Transverse colon (tissue), 4 donors: ENCODE results near the gene CNTD1. TPM values are rescaled to one million over a fixed set of nuclear protein-coding genes. Genes with fewer than 3 reads are reported as not detected.

Experiments
- DNase-seq: peaks from one replicate; pipeline ENCODE4 v3.0.0-alpha.2; 2019
- H3K27ac ChIP-seq, 4 donors: fragments of 200-600 bp; sonication (generic); 2 replicates each; pipeline ENCODE4 v1.5.1; 2016 to 2018; ENCODE audit warnings: inconsistent platforms in 4 of 4
- H3K27me3 ChIP-seq: fragments of 200-600 bp; sonication (generic); 2 replicates; pipeline ENCODE4 v1.5.1; 2017; ENCODE audit warnings: inconsistent platforms
- H3K36me3 ChIP-seq, 4 donors: fragments of 200-600 bp; sonication (generic); 2 replicates each; pipeline ENCODE4 v1.5.1; 2017 to 2019; ENCODE audit warnings: inconsistent platforms in 4 of 4
- H3K4me1 ChIP-seq, 4 donors: fragments of 200-600 bp; sonication (generic); 2 replicates each; pipeline ENCODE4 v1.5.1; 2017 to 2020; ENCODE audit warnings: inconsistent platforms in 4 of 4
- H3K4me3 ChIP-seq, 4 donors: fragments of 200-600 bp; sonication (generic); 1 replicate in 1 of 4; 2 replicates in 3 of 4; pipeline versions ENCODE4 v1.5.1 to v1.6.1; 2017 to 2019; ENCODE audit warnings: inconsistent platforms in 4 of 4
- H3K9me3 ChIP-seq, 2 donors: fragments of 200-600 bp; sonication (generic); 2 replicates each; pipeline ENCODE4 v1.5.1; 2017 to 2019; ENCODE audit warnings: inconsistent platforms in 2 of 2
- EP300 ChIP-seq: sonication (generic); formaldehyde crosslinking; IDR thresholded peaks from one replicate; pipeline ENCODE4 v1.6.1; 2017; ENCODE audit warnings: antibody characterized with exemption, low read depth
- POLR2A ChIP-seq: fragments of 450-650 bp; IDR thresholded peaks from one replicate; pipeline ENCODE4 v1.6.1; 2016; ENCODE audit warnings: antibody characterized with exemption, mild to moderate bottlenecking, moderate library complexity
- POLR2AphosphoS5 ChIP-seq, 3 donors: sonication (generic); formaldehyde crosslinking; IDR thresholded peaks; one replicate each; pipeline ENCODE4 v1.6.1; 2016; ENCODE audit warnings: antibody characterized with exemption in 3 of 3
- WGBS, 2 donors: methylation state at CpG; one replicate each; pipeline ENCODE4 v1.1.5; 2018; ENCODE audit warnings: low coverage in 1 of 2; 5-methylcytosine and 5-hydroxymethylcytosine counted together
- in situ Hi-C, 4 donors: fragments of 200-750 bp; cut with MboI; loops; one replicate each; pipeline versions ENCODE4 v1.15.0 to v1.15.1; 2017; ENCODE audit warnings: low sequenced_read_pairs in 3 of 4, low pct_ligation_motif_present in 1 of 4, low pct_unique_long_range_greater_than_20kb in 1 of 4
- intact Hi-C: fragments of 100-400 bp; cut with DNase I; formaldehyde crosslinking; loops from one replicate; pipeline ENCODE4 v1.15.1; 2023; ENCODE audit warnings: low total_unique reads
- total RNA-seq, 4 donors: library from RNA; depleted of rRNA; stranded (reverse); fragments of >200 nt; gene quantifications; one replicate each; pipeline ENCODE4 v1.1.0, GENCODE V29; 2016
- TF ChIP-seq, protein P1 (sequence below), 5 experiments: fragments of 200-600 bp in 3 of 5; fragments of 450-650 bp in 2 of 5; sonication (generic) in 3 of 5; IDR thresholded peaks; 1 replicate in 2 of 5; 2 replicates in 3 of 5; pipeline ENCODE4 v1.5.1; 2016 to 2017; ENCODE audit warnings: antibody characterized with exemption in 5 of 5, inconsistent platforms in 3 of 5, mild to moderate bottlenecking in 2 of 5, moderate library complexity in 1 of 5

Gene CNTD1, protein sequence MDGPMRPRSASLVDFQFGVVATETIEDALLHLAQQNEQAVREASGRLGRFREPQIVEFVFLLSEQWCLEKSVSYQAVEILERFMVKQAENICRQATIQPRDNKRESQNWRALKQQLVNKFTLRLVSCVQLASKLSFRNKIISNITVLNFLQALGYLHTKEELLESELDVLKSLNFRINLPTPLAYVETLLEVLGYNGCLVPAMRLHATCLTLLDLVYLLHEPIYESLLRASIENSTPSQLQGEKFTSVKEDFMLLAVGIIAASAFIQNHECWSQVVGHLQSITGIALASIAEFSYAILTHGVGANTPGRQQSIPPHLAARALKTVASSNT
- total RNA-seq: 1 to 10 TPM in 1 of 4 donors, under 1 TPM in 1, not detected in 2; 0.48 to 1.5 TPM

DNA sequence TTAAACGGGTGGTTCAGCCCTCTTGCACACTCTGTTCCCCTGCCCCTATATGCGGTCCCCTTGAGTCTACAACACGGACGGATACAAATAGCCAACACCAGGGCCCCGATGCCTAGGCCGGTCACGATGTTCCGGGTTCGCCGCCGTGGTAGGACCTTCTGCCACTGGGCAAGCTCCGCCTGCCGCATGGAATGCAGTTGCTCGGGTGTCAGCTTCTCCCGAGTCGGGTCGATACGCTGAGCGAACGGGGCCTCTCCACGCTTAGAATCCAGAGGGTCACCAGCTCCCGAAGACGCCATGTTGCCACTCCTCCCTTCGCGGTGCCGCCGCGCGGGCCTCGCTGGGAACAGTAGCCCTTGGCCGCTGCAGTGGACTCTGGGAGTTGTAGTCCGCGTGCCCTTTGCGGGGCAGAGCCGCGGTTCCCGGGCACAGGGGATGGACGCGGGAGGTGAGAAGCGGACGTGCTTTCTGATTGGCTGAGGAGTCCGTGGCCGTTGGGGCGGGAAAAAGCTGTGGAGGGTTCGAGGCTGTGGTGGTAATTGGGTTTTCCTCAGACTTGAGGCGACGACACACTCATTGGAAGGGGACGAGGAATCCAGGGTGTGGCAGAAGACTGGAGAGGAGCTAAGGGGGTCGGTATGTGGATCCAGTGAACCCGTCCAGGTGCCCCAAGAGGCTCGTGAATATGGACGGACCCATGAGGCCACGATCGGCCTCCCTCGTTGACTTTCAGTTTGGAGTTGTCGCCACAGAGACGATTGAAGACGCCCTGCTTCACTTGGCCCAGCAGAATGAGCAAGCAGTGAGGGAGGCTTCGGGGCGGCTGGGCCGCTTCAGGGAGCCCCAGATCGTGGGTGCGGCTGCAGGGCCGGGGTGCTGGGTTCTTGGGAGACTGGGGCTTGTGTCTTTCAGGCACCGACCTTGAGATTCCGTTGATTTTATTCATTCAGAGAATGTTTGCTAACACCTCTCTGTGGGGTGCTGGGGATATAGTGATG lies at the start of gene CNTD1, which contains the start of gene COA3:
TSS of gene CNTD1 (plus strand) at position 479 of the 998 bp plus-strand sequence. CDS start at position 686, 207 bp downstream.
TSS of gene COA3 (minus strand) at position 322 of the 998 bp plus-strand sequence. CDS start at position 299, 23 bp downstream.
- no peaks in the 10 kb centered on the region for H3K27me3 ChIP-seq
- 49% methylated on average over 35 of the region's 66 CpGs; no CpG with 5 or more reads in 1 of the 2 donors for WGBS, 2 donors
- intact Hi-C loops: no loop called here

DNA sequence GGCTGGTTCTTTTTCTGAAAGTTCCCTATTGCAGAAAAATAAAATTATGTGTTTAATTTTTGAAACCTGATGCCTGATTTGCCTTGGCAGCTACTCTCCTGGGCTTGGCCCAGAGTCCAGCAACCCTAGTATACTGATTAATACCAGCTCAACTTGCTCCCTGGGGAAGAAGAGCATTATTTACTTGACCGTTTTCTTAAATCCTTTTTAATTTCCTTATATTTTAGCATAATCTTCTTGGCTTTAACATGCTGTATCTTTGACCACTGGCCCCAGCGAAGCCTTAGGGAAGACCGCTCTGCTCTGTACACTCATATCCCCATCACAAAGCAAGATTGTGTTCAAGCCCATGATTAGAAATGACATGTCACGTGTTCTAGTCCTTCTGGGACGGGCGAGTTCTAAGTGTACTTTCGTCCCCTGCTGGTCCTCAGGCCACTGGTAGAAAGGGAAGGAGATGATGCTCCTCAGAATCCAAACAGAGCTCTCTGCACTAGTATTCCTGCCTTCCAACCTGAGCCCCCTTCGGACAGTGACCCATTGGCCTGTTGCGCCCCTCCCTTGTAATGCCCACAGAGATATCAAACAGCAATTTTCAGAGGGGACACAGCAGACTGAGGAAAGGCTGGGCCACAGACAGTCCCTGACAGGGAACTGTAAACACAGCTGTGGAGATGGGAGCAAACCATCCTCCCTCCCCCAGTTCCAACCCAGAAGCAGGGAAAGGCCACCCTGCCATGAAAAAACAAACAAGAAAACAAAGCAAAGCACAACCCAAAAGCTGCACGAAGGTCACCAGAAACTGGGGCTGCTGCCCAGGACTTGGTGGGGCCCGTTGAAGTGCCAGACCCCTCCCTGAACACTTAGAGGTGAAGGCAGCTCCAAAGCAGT lies 49.5 kb upstream of the CNTD1 start:
- intact Hi-C loops: no loop called here
- H3K4me1 ChIP-seq: peaks cover 3 to 9% (median 6%) of the 10 kb centered on the region in 4 donors
- 69 to 75% methylated on average over 7 to 11 of the region's 11 CpGs for WGBS, 2 donors
- H3K27me3 ChIP-seq: no peaks in the 10 kb centered on the region
- no peak overlapping the region for H3K4me3 ChIP-seq
- peak overlapping the region; percentile 6 to 62 (median 34) for H3K27ac ChIP-seq
- no peak for TF ChIP-seq POLR2A
- TF ChIP-seq EP300: no peak
- TF ChIP-seq, protein P1, sequence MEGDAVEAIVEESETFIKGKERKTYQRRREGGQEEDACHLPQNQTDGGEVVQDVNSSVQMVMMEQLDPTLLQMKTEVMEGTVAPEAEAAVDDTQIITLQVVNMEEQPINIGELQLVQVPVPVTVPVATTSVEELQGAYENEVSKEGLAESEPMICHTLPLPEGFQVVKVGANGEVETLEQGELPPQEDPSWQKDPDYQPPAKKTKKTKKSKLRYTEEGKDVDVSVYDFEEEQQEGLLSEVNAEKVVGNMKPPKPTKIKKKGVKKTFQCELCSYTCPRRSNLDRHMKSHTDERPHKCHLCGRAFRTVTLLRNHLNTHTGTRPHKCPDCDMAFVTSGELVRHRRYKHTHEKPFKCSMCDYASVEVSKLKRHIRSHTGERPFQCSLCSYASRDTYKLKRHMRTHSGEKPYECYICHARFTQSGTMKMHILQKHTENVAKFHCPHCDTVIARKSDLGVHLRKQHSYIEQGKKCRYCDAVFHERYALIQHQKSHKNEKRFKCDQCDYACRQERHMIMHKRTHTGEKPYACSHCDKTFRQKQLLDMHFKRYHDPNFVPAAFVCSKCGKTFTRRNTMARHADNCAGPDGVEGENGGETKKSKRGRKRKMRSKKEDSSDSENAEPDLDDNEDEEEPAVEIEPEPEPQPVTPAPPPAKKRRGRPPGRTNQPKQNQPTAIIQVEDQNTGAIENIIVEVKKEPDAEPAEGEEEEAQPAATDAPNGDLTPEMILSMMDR (IDR thresholded peaks at IDR 0.05): no peak
- no peak for TF ChIP-seq POLR2AphosphoS5 (IDR thresholded peaks at IDR 0.05)
- no peaks in the 10 kb centered on the region for H3K36me3 ChIP-seq
- no peaks in the 10 kb centered on the region for H3K9me3 ChIP-seq
- no peak for DNase-seq
- in situ Hi-C loops: no loop called here

More for the DNA sequence above, at the start of gene CNTD1, which contains the start of gene COA3:
- in situ Hi-C loops: no loop called here
- Histone ChIP-seq H3K4me3 (peak within 1 kb of the TSS; percentile 57 to 85 (median 71)), H3K9me3 (no peaks in the 10 kb centered on the region), H3K27ac (peak within 1 kb of the TSS; percentile 86 to 94 (median 86)), H3K4me1 (peaks cover 10 to 58% (median 39%) of the 10 kb centered on the region in 4 donors), H3K36me3 (no peaks in the 10 kb centered on the region)
- TF ChIP-seq POLR2AphosphoS5 (IDR thresholded peaks at IDR 0.05) (peak; percentile 70 to 74 (median 73)), POLR2A (peak; percentile 69), EP300 (no peak)
- TF ChIP-seq, protein P1 (IDR thresholded peaks at IDR 0.05): peak in 1 of 5 experiments; percentile 24
- peak; percentile 91 for DNase-seq

DNA sequence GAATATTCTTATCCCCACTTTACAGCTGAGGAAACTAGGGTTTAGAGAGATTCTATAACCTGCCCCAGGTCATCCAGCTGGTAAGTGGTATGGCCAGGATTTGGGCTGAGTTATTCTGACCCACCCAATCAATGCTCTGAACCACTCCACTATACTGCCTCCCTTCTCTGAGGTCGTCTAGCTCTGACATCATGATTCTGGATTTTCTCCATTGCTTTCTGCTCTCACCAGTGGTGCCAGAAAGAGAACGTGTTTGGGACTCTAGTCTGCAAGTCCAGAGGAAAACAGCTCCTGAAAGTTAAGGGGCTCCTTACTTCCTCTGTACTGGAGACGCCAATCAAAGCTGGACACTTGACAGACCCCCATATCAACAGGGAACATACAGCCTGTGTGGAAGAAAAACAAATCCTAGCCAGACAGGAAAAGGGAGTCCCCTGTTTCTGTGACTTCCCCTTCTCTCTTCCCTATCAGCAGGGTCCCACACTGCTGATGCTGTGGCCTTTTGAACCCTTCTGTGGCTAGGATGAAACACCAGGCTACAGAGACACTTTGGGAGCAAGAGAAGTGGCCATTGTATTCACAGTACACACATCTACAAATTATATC lies 47.8 kb upstream of the CNTD1 start:
- intact Hi-C loops (no loop called here), in situ Hi-C loops (no loop called here)
- no peak for TF ChIP-seq POLR2A
- TF ChIP-seq, protein P1 (IDR thresholded peaks at IDR 0.05): no peak
- TF ChIP-seq POLR2AphosphoS5 (IDR thresholded peaks at IDR 0.05): no peak
- TF ChIP-seq EP300: no peak
- no peaks in the 10 kb centered on the region for H3K36me3 ChIP-seq
- H3K27me3 ChIP-seq: no peaks in the 10 kb centered on the region
- DNase-seq: no peak
- no peak overlapping the region for H3K4me3 ChIP-seq
- no peaks in the 10 kb centered on the region for H3K9me3 ChIP-seq
- peak overlapping the region in 1 of 4 donors; percentile 33 for H3K27ac ChIP-seq
- H3K4me1 ChIP-seq: peaks cover 0 to 3% (median 2%) of the 10 kb centered on the region in 4 donors
- WGBS, 2 donors: 33 to 55% methylated on average over 3 of the region's 3 CpGs
